HepG2 (cell line): ENCODE measurements around the gene MYO1E. TPM values are rescaled to one million over a fixed set of nuclear protein-coding genes. Genes with fewer than 3 reads are reported as not detected.
A peak's percentile ranks its signal among the peaks of the same experiment; 100 is the strongest.

Experiments used
- ARID2 ChIP-seq: sonication (generic); formaldehyde crosslinking; IDR thresholded peaks from 2 replicates; pipeline ENCODE4 v1.8.1; 2022; ENCODE audit warnings: mild to moderate bottlenecking, missing genetic modification reagents, borderline replicate concordance
- CHD2 ChIP-seq: IDR thresholded peaks from 2 replicates; pipeline ENCODE4 v1.6.1; 2011; ENCODE audit warnings: low read depth, low read length, improper control_type of control experiment
- DBP ChIP-seq: sonication (generic); formaldehyde crosslinking; IDR thresholded peaks from 2 replicates; pipeline ENCODE4 v1.4.0; 2020; ENCODE audit warnings: missing genetic modification reagents; ENCODE audit errors: not compliant biosample characterization
- FOXA1 ChIP-seq, 2 experiments: fragments of 450-650 bp in 1 of 2; sonication (generic) in 1 of 2; formaldehyde crosslinking in 1 of 2; IDR thresholded peaks; 2 replicates each; pipeline versions ENCODE4 v1.4.0 to v1.6.1; 2016 to 2020; ENCODE audit warnings: missing genetic modification reagents in 1 of 2
- KDM3A ChIP-seq: IDR thresholded peaks from 2 replicates; pipeline ENCODE4 v1.6.1; 2018; ENCODE audit warnings: low read depth, missing compliant biosample characterization
- KMT2A ChIP-seq: sonication (generic); formaldehyde crosslinking; IDR thresholded peaks from 2 replicates; pipeline ENCODE4 v1.4.0; 2020; ENCODE audit warnings: missing genetic modification reagents
- NR2F6 ChIP-seq, 2 experiments: IDR thresholded peaks; 2 replicates each; pipeline ENCODE4 v1.6.1; 2016; ENCODE audit warnings: antibody characterized with exemption in 1 of 2, mild to moderate bottlenecking in 1 of 2
- SMAD3 ChIP-seq: sonication (generic); formaldehyde crosslinking; IDR thresholded peaks from 2 replicates; pipeline ENCODE4 v1.4.0; 2020; ENCODE audit warnings: missing genetic modification reagents
- TFDP1 ChIP-seq: IDR thresholded peaks from 2 replicates; pipeline ENCODE4 v1.6.1; 2016; ENCODE audit warnings: missing compliant biosample characterization, missing genetic modification reagents, borderline replicate concordance
- UBTF ChIP-seq: sonication (generic); formaldehyde crosslinking; IDR thresholded peaks from 2 replicates; pipeline ENCODE4 v1.4.0; 2020; ENCODE audit warnings: mild to moderate bottlenecking, missing genetic modification reagents
- ZBTB39 ChIP-seq: sonication (generic); formaldehyde crosslinking; IDR thresholded peaks from 2 replicates; pipeline ENCODE4 v1.5.0; 2020; ENCODE audit warnings: missing genetic modification reagents
- ZNF12 ChIP-seq: sonication (generic); formaldehyde crosslinking; IDR thresholded peaks from 2 replicates; pipeline ENCODE4 v1.5.0; 2020; ENCODE audit warnings: missing genetic modification reagents
- ZNF160 ChIP-seq: sonication (generic); formaldehyde crosslinking; IDR thresholded peaks from 2 replicates; pipeline ENCODE4 v1.8.0; 2022; ENCODE audit warnings: mild to moderate bottlenecking, inconsistent platforms, missing genetic modification reagents
- ZNF253 ChIP-seq: sonication (generic); formaldehyde crosslinking; IDR thresholded peaks from 2 replicates; pipeline ENCODE4 v1.8.0; 2022; ENCODE audit warnings: mild to moderate bottlenecking, missing genetic modification reagents, borderline replicate concordance
- ZNF431 ChIP-seq: sonication (generic); formaldehyde crosslinking; IDR thresholded peaks from 2 replicates; pipeline ENCODE4 v1.9.0; 2022; ENCODE audit warnings: missing genetic modification reagents, low read depth, mild to moderate bottlenecking, borderline replicate concordance
- ZNF556 ChIP-seq: sonication (generic); formaldehyde crosslinking; IDR thresholded peaks from 2 replicates; pipeline ENCODE4 v1.4.0; 2020; ENCODE audit warnings: mild to moderate bottlenecking, missing genetic modification reagents, borderline replicate concordance
- ZNF614 ChIP-seq: IDR thresholded peaks from 2 replicates; pipeline ENCODE4 v1.6.1; 2018; ENCODE audit warnings: missing biosample characterization, missing genetic modification reagents, inconsistent platforms, borderline replicate concordance
- ZNF616 ChIP-seq: sonication (generic); formaldehyde crosslinking; IDR thresholded peaks from 2 replicates; pipeline ENCODE4 v1.5.0; 2020; ENCODE audit warnings: low read depth, mild to moderate bottlenecking, missing genetic modification reagents
- ZNF703 ChIP-seq: sonication (generic); formaldehyde crosslinking; IDR thresholded peaks from 2 replicates; pipeline ENCODE4 v1.5.1; 2020; ENCODE audit warnings: missing genetic modification reagents, mild to moderate bottlenecking, moderate library complexity, borderline replicate concordance
- ZNF737 ChIP-seq: sonication (generic); formaldehyde crosslinking; IDR thresholded peaks from 2 replicates; pipeline ENCODE4 v1.5.0; 2020; ENCODE audit warnings: missing genetic modification reagents, mild to moderate bottlenecking, borderline replicate concordance
- ZNF776 ChIP-seq: sonication (generic); formaldehyde crosslinking; IDR thresholded peaks from 2 replicates; pipeline ENCODE4 v1.4.0; 2020; ENCODE audit warnings: mild to moderate bottlenecking, missing genetic modification reagents
- ZSCAN30 ChIP-seq: sonication (generic); formaldehyde crosslinking; IDR thresholded peaks from 2 replicates; pipeline ENCODE4 v1.5.0; 2020; ENCODE audit warnings: mild to moderate bottlenecking, missing genetic modification reagents
- polyA plus RNA-seq, 8 experiments: library from polyadenylated mRNA; depleted of rRNA in 3 of 8; stranded (reverse) in 7 of 8; unstranded in 1 of 8; fragments of >200 nt; fragmentation: Illumina TruSeq in 4 of 8; extraction: Trizol in 4 of 8; gene quantifications; 2 replicates each; pipeline versions ENCODE4 v1.2.1 to v1.2.3, GENCODE V29; 2011 to 2016; ENCODE audit warnings: low read depth in 4 of 8, missing spikeins in 1 of 8, mixed read lengths in 1 of 8; ENCODE audit not compliant: insufficient read depth in 1 of 8
- total RNA-seq, 5 experiments: library from RNA; depleted of rRNA; stranded (reverse); fragments of >200 nt; fragmentation: Illumina TruSeq; extraction: Trizol; gene quantifications; 2 replicates each; pipeline ENCODE4 v1.2.3, GENCODE V29; 2016; ENCODE audit warnings: low read depth in 1 of 5

The MYO1E gene
- total and polyA plus RNA-seq, 2 of the 13 experiments (the other 11 are each of a cell fraction or from before 2014, with no cell fraction given): 15.7 to 25.1 TPM

- TF ChIP-seq DBP (CRISPR knock-in tag) (no peak), ZNF737 (CRISPR knock-in tag) (0 out of 2 replicates have a peak, but pooled peaks have one; percentile 60), CHD2 (no peak), ZBTB39 (CRISPR knock-in tag) (no peak), ZNF614 (peak; percentile 8; the same call in 1 of the 2 replicates), SMAD3 (CRISPR knock-in tag) (no peak), ZNF556 (peak; percentile 88), TFDP1 (CRISPR knock-in tag) (peak; percentile 58; the same call in 1 of the 2 replicates), ARID2 (no peak), ZSCAN30 (CRISPR knock-in tag) (no peak), ZNF12 (CRISPR knock-in tag) (no peak; the same call in 1 of the 2 replicates), KDM3A (CRISPR knock-in tag) (no peak; the same call in 1 of the 2 replicates), ZNF616 (CRISPR knock-in tag) (no peak), UBTF (peak; percentile 99), KMT2A (CRISPR knock-in tag) (peak; percentile 91), ZNF776 (CRISPR knock-in tag) (peak; percentile 64; the same call in 1 of the 2 replicates), ZNF703 (no peak), NR2F6 (IDR thresholded peaks at IDR 0.05) (no peak), NR2F6 (CRISPR knock-in tag; IDR thresholded peaks at IDR 0.05) (no peak), ZNF253 (CRISPR knock-in tag) (no peak), ZNF431 (CRISPR knock-in tag) (no peak), ZNF160 (CRISPR knock-in tag) (no peak), FOXA1 (IDR thresholded peaks at IDR 0.05) (no peak), FOXA1 (CRISPR knock-in tag; IDR thresholded peaks at IDR 0.05) (no peak)
Measured at GRCh38 chr15:59372352-59373211, at the start of gene MYO1E (continued).
